Measurements from ENCODE around the gene CDC23. TPM values are rescaled to one million over a fixed set of nuclear protein-coding genes. Genes with fewer than 3 reads are reported as not detected.

The CDC23 gene
- total and polyA plus RNA-seq, 2 of the 4 experiments (the other 2 are of a cell fraction) = 21.1 to 28.0 TPM

GRCh38 chr5:138141734-138142133, 71.4 kb downstream of the CDC23 start:
- no peak overlapping the region for H4K8ac ChIP-seq (ENCODE audit: low read depth in 2 of 2, low read length in 2 of 2)
- no peaks in the 10 kb centered on the region for H3K4me1 ChIP-seq (ENCODE audit: control insufficient read depth, insufficient read depth, low read length)
- H3K56ac ChIP-seq (ENCODE audit: extremely low read depth, insufficient read depth, low read length) = no peak overlapping the region
- H2AK5ac ChIP-seq (ENCODE audit: low read depth, low read length) = no peak overlapping the region
- H2AFZ ChIP-seq (replicated peaks; ENCODE audit: low read length, poor library complexity) = no peak overlapping the region
- H3K14ac ChIP-seq (replicated peaks; ENCODE audit: low read depth, low read length) = no peak overlapping the region
- H3K27me3 ChIP-seq (ENCODE audit: control insufficient read depth, insufficient read depth, low read length) = no peaks in the 10 kb centered on the region; the same call in 1 of the 2 replicates
- in situ Hi-C loops (cut with MboI; ENCODE audit: low sequenced_read_pairs) (loop anchor here (25.0 kb wide), 2 partner anchors 104 to 504 kb away; partner anchors contain the start of gene FAM13B), intact Hi-C loops (cut with micrococcal nuclease) (no loop called here), dilution Hi-C loops (cut with HindIII; ENCODE audit: low sequenced_read_pairs, unreplicated experiment) (no loop called here)
- no peak overlapping the region for H2BK120ac ChIP-seq (ENCODE audit: low read depth, low read length)
- H3K9me1 ChIP-seq (ENCODE audit: insufficient read depth, low read length) = no peaks in the 10 kb centered on the region
- TF ChIP-seq NFE2L2 (IDR thresholded peaks at IDR 0.05; ENCODE audit: low read depth, low read length) = no peak
- no peak for TF ChIP-seq CTCF (conservative IDR thresholded peaks at IDR 0.05; ENCODE audit: low read depth, low read length)
- no peak for TF ChIP-seq RAD21 (IDR thresholded peaks at IDR 0.05; ENCODE audit: low read length)
- TF ChIP-seq FOS (IDR thresholded peaks at IDR 0.05; ENCODE audit: low read depth, low read length) = no peak
- no peak for TF ChIP-seq USF2 (IDR thresholded peaks at IDR 0.05; ENCODE audit: low read depth, low read length)
- TF ChIP-seq SMC3 (IDR thresholded peaks at IDR 0.05; ENCODE audit: low read depth, low read length) = no peak
- no peak for TF ChIP-seq ELK1 (IDR thresholded peaks at IDR 0.05; ENCODE audit: borderline replicate concordance, low read depth, low read length)
- no peak for TF ChIP-seq MAZ (IDR thresholded peaks at IDR 0.05; ENCODE audit: borderline replicate concordance, low read depth, low read length)
- no peak for TF ChIP-seq CHD1 (IDR thresholded peaks at IDR 0.05; ENCODE audit: low read depth, low read length)
- no peak for TF ChIP-seq POLR2A (IDR thresholded peaks at IDR 0.05; ENCODE audit: low read depth, low read length)
- H2BK5ac ChIP-seq (ENCODE audit: low read depth, low read length, poor library complexity, severe bottlenecking) = no peak overlapping the region
- no peak overlapping the region for H3K4me2 ChIP-seq (ENCODE audit: low read depth, low read length)
- CTCF ChIA-PET = no interaction called here
- DNase-seq (no peak), ATAC-seq (ENCODE audit: low read depth) (no peak)
- H3K4ac ChIP-seq (ENCODE audit: low read depth, low read length) = no peak overlapping the region
- no peaks in the 10 kb centered on the region for H3K79me1 ChIP-seq (ENCODE audit: low read depth in 1 of 2, low read length in 2 of 2)
- no peak overlapping the region for H2AK9ac ChIP-seq (replicated peaks; ENCODE audit: low read depth, low read length, poor library complexity)
- no peak overlapping the region for H3K18ac ChIP-seq (ENCODE audit: low read depth, low read length)
- no peaks in the 10 kb centered on the region for H3K36me3 ChIP-seq (ENCODE audit: control insufficient read depth, insufficient read depth, low read length)
- BruUV-seq (replicated peaks) = no TSS peak
- H3K9me3 ChIP-seq (ENCODE audit: control insufficient read depth, insufficient read depth, low read length) = no peaks in the 10 kb centered on the region
- no peak overlapping the region for H3K4me3 ChIP-seq (ENCODE audit: insufficient read depth, low read depth, low read length)
- H4K5ac ChIP-seq (ENCODE audit: low read depth, low read length) = no peak overlapping the region
- no CpG with 5 or more reads among the region's 1 CpG for WGBS, 2 experiments (ENCODE audit: extremely low coverage in 2 of 2, insufficient read length in 1 of 2)
- H2BK15ac ChIP-seq (ENCODE audit: low read depth, low read length) = no peak overlapping the region
- POLR2A ChIA-PET (ENCODE audit: unreplicated experiment) = no interaction called here
- no peak overlapping the region for H3K9ac ChIP-seq (ENCODE audit: low read depth, low read length)
- no peaks in the 10 kb centered on the region for H4K20me1 ChIP-seq (ENCODE audit: insufficient read depth, low read length)
- H2BK20ac ChIP-seq (ENCODE audit: low read depth, low read length) = no peak overlapping the region
- H3K27ac ChIP-seq (ENCODE audit: insufficient read depth, low read length) = no peak overlapping the region
- H3K23ac ChIP-seq (ENCODE audit: low read depth, low read length) = no peak overlapping the region
- H4K91ac ChIP-seq (ENCODE audit: insufficient read depth, low read depth, low read length) = no peak overlapping the region
